GM12801 (cell line): ENCODE data around the gene PRDX1.

Experiments
- TF ChIP-seq, protein P1 (sequence below): IDR thresholded peaks from one replicate; pipeline ENCODE4 v1.5.1; 2011; ENCODE audit warnings: control low read depth; ENCODE audit not compliant: insufficient read length; ENCODE audit errors: extremely low read depth

Gene PRDX1

DNA sequence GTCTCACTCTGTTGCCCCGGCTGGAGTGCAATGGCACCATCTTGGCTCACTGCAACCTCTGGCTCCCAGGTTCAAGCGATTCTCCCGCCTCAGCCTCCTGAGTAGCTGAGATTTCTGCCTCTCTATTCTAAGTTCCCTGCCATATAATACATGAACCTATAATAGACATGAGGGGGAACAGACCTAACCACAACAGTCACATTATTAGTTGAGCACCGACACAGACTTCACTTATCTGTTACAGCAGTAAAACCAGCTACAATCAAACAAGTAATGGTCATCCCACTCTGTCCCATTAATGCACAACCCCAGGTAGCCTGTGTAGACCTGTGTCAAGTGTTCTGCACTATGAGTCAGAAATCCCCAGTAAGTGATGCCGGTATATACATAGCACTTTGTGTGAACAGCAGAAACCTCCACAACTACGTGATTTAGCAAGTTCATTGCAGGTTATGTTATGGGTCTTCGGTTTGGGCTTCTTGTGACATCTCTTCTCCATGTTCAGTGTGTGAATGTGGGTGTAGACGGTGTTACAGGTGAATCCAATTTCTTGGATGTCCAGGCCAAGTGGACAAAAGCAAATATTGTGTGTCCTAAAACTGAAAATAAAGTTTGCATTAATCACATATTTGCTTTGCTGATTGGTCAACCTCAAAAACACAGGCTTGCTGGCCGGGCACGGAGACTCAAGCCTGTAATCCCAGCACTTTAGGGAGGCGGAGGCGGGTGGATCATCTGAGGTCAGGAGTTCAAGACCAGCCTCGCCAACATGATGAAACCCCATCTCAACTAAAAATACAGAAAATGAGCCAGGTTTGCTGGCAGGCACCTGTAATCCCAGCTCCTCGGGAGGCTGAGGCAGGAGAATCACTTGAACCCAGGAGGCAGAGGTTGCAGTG is 18.0 kb downstream of the PRDX1 start:
- TF ChIP-seq, protein P1, sequence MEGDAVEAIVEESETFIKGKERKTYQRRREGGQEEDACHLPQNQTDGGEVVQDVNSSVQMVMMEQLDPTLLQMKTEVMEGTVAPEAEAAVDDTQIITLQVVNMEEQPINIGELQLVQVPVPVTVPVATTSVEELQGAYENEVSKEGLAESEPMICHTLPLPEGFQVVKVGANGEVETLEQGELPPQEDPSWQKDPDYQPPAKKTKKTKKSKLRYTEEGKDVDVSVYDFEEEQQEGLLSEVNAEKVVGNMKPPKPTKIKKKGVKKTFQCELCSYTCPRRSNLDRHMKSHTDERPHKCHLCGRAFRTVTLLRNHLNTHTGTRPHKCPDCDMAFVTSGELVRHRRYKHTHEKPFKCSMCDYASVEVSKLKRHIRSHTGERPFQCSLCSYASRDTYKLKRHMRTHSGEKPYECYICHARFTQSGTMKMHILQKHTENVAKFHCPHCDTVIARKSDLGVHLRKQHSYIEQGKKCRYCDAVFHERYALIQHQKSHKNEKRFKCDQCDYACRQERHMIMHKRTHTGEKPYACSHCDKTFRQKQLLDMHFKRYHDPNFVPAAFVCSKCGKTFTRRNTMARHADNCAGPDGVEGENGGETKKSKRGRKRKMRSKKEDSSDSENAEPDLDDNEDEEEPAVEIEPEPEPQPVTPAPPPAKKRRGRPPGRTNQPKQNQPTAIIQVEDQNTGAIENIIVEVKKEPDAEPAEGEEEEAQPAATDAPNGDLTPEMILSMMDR: no peak

DNA sequence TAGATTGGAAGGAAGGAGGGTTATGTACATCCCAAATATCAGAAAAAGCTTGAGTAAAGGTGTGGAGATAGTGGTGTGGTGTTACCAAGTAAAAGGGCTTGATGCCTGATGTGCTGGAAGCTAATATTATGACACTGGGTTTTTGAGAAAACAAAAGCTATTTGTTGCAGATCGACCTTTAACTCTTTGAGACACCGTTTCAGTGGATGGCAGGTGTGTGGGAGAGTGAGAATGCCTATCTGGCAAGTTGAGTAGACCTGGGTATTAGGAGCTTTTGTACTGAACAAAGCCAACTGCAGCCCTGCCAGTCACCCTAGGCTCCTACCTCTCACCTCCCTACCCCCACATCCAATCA is 20.2 kb downstream of the PRDX1 start:
- TF ChIP-seq, protein P1: no peak

DNA sequence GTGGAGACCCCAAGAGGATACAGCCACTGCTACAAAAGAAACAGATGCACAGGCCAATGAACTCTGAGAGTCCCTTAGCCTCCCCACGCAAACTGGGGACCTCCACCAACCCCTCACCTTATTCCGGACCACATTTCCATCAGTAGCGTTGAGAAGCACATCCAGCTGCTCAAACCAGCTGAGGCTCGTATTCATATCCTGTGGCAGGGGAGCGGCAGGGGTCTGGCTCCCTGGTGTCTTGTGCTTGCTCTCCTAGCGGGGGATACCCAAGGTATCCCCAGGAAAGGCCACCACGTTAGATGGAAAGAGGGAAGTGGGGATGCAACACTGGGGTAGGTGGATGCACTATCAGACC is 22.3 kb downstream of the PRDX1 start:
- TF ChIP-seq, protein P1: no peak

DNA sequence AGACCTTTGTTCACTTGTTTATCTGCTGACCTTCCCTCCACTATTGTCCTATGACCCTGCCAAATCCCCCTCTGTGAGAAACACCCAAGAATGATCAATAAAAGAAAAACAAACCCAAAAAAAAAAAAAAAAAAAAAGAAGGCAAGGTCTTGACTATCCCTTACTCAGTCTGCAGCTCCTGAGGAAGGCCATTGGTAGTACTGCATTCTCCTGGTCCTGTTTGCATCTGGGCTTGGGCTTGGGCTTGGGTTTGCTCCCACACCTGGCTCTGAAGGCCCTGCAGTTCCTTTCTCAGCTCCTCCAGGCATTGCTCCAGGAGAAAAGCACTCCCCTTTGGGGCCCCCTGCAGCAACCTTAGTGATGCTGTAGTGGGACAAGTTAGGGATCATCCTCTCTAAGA is 23.4 kb downstream of the PRDX1 start:
- TF ChIP-seq, protein P1: no peak

DNA sequence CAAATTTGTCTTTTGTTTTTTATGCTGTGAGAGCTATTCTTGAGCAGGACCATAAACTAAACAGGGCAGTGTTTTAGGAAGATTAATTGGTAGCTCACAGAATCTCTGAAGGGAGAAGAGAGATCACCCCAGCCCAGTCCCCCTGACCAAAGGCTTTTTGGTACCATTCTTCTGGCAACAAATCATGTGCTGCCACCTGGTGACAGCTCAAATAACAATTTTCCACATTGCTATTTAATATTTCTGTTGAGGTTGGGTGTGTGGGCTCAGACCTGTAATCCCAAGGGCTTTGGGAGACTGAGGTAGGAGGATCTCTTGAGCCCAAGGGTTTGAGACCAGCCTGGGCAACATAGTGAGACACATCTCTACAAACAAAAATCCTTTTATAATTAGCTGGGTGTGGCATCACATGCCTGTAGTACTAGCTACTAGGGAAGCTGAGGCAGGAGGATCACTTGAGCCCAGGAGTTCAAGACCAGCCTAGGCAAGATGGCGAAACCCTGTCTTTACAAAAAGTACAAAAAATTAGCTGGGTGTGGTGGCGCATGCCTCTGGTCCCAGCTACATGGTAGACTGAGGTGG is 28.5 kb downstream of the PRDX1 start:
- TF ChIP-seq, protein P1: no peak

DNA sequence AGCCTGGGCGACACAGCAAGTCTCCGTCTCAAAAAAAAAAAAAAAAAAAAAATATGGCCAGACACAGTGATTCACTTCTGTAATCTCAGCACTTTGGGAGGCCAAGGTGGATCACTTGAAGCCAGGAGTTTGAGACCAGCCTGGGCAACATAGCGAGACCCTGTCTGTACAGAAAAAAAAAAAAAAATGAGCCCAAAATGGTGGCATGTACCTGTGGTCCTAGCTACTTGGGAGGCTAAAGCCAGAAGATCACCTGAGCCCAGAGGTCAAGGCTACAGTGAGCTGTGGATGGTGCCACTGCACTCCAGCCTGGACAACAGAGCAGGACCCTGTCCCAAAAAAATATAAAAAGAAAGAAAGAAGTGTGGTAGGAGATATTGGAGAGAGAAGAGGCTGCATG is 29.0 kb downstream of the PRDX1 start:
- TF ChIP-seq, protein P1: no peak

DNA sequence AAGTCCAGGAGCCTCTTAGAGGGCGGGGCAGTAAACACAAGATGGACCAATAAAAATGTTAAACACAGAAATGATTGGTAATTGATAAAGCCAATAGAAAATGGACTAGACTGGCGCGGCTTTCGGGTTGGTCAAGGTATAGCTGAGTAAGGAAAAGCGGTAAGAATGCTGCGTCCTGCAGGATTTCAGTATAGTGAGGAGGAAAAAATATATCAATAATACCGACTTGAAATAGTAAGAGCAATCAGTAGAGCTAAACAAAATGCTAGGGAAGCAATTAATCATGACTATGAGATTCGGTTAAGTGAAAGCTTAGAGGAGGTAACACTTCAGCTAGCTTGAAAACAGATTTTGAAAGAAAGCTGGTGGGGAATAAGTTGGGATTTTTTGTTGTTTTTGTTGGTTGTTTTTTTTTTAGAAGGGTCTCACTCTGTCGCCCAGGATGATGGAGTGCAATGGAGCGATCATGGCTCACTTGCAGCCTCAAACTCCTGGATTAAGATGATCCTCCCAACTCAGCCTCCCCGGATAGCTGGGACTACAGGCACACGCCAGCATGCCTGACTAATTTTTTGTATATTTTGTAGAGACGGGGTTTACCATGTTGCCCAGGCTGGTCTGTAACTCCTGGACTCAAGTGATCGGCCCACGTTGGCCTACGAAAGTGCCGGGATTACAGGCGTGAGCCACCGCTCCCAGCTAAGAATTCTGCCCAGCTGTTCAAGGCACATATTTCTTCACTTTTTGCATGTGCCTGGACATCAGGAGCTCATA is 30.0 kb downstream of the PRDX1 start:
- TF ChIP-seq, protein P1: no peak
